MM.1S (cell line): ENCODE data around the gene CFAP58.

Experiments
- EZH2 ChIP-seq: fragments of 300-600 bp; sonication (generic); optimal IDR thresholded peaks from 2 replicates; pipeline ENCODE3; 2017; ENCODE audit warnings: low read depth, mild to moderate bottlenecking, antibody characterized with exemption, low read length, mixed read lengths
- EZH2phosphoT487 ChIP-seq: fragments of 300-600 bp; sonication (generic); IDR thresholded peaks from 2 replicates; pipeline ENCODE4 v1.6.1; 2018; ENCODE audit warnings: antibody characterized with exemption, low read length
- TF ChIP-seq, protein P1 (sequence below): fragments of 300-600 bp; sonication (generic); IDR thresholded peaks from 2 replicates; pipeline ENCODE4 v1.5.1; 2016; ENCODE audit warnings: antibody characterized with exemption, low read length, mixed read lengths

DNA sequence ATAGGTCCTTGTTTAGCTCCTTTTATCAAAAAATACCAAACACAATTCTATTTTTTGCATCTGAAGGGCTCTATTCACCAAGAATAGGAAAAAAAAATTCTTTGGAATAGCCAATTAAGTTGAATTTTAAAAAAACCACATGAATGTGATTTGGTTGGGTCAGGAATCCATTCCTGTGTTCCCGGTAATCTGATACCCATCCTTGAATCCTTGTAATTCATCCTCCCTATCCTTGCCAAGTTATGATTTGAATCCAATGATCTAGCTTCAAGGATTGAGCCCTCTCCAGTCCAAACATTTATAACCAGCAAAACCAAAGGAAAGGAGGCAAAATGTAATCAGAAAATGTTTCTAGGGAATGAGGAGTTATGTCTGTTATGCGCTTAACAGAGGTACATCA, 86.6 kb downstream of the CFAP58 start:
- TF ChIP-seq, protein P1, sequence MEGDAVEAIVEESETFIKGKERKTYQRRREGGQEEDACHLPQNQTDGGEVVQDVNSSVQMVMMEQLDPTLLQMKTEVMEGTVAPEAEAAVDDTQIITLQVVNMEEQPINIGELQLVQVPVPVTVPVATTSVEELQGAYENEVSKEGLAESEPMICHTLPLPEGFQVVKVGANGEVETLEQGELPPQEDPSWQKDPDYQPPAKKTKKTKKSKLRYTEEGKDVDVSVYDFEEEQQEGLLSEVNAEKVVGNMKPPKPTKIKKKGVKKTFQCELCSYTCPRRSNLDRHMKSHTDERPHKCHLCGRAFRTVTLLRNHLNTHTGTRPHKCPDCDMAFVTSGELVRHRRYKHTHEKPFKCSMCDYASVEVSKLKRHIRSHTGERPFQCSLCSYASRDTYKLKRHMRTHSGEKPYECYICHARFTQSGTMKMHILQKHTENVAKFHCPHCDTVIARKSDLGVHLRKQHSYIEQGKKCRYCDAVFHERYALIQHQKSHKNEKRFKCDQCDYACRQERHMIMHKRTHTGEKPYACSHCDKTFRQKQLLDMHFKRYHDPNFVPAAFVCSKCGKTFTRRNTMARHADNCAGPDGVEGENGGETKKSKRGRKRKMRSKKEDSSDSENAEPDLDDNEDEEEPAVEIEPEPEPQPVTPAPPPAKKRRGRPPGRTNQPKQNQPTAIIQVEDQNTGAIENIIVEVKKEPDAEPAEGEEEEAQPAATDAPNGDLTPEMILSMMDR, result no peak
- TF ChIP-seq EZH2 (no peak), EZH2phosphoT487 (no peak)
